ENCODE results near the gene TSNAXIP1.

DNA sequence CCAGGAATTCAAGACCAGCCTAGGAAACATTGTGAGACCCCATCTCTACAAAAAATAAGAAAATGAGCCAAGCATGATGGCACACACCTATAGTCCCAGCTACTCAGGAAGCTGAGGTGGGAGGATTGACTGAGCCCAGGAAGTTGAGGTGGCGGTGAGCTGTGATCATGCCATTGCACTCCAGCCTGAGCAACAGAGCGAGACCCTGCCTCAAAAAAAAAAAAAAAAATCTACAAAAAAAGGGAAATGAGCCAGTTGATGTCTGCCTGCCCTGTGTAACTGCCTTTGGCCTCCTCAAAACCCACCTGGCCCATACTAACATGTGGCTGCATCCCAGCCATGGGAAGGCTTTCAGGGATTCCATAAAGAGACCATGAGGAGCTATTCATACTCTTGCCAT, 4.8 kb upstream of the TSNAXIP1 start:
- TF ChIP-seq, protein P1, sequence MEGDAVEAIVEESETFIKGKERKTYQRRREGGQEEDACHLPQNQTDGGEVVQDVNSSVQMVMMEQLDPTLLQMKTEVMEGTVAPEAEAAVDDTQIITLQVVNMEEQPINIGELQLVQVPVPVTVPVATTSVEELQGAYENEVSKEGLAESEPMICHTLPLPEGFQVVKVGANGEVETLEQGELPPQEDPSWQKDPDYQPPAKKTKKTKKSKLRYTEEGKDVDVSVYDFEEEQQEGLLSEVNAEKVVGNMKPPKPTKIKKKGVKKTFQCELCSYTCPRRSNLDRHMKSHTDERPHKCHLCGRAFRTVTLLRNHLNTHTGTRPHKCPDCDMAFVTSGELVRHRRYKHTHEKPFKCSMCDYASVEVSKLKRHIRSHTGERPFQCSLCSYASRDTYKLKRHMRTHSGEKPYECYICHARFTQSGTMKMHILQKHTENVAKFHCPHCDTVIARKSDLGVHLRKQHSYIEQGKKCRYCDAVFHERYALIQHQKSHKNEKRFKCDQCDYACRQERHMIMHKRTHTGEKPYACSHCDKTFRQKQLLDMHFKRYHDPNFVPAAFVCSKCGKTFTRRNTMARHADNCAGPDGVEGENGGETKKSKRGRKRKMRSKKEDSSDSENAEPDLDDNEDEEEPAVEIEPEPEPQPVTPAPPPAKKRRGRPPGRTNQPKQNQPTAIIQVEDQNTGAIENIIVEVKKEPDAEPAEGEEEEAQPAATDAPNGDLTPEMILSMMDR (optimal IDR thresholded peaks at IDR 0.05 in 1 of 3, IDR thresholded peaks at IDR 0.05 in 1 of 3, conservative IDR thresholded peaks at IDR 0.05 in 1 of 3; ENCODE audit: extremely low read depth in 1 of 3, insufficient read depth in 2 of 3, low read length in 3 of 3) = no peak
- no peak for TF ChIP-seq EZH2 (IDR thresholded peaks at IDR 0.05; ENCODE audit: low read length)
